Astrocyte (in vitro differentiated cells and primary cell): ENCODE data around the gene SH3PXD2B. TPM values are rescaled to one million over a fixed set of nuclear protein-coding genes. Genes with fewer than 3 reads are reported as not detected.
A peak's percentile ranks its signal among the peaks of the same experiment; 100 is the strongest.

Experiments used
- DNase-seq: peaks from one replicate; pipeline ENCODE4 v3.0.0-alpha.2; 2010; ENCODE audit warnings: low read depth
- FAIRE-seq: peaks from 2 replicates; lab custom pipeline; 2011; peaks lifted over from hg19 to GRCh38; lab: Jason Lieb, UNC
- H2AFZ ChIP-seq: 2 replicates; pipeline ENCODE4 v1.6.0; 2012; ENCODE audit warnings: low read depth, low read length, inconsistent platforms
- H3K27ac ChIP-seq: 2 replicates; pipeline ENCODE4 v1.5.1; 2011; ENCODE audit warnings: low read depth, low read length, inconsistent platforms
- H3K27me3 ChIP-seq: 2 replicates; pipeline ENCODE4 v1.6.0; 2011; ENCODE audit warnings: low read length, inconsistent platforms; ENCODE audit not compliant: insufficient read depth
- H3K36me3 ChIP-seq: 2 replicates; pipeline ENCODE4 v1.5.1; 2011; ENCODE audit warnings: low read length, inconsistent platforms; ENCODE audit not compliant: insufficient read depth
- H3K4me1 ChIP-seq: 2 replicates; pipeline ENCODE4 v1.5.1; 2011; ENCODE audit warnings: low read length, inconsistent platforms; ENCODE audit not compliant: insufficient read depth
- H3K4me2 ChIP-seq: 2 replicates; pipeline ENCODE4 v1.6.0; 2012; ENCODE audit warnings: low read length, inconsistent platforms
- H3K4me3 ChIP-seq: 2 replicates; pipeline ENCODE4 v1.5.1; 2011; ENCODE audit warnings: low read depth, mild to moderate bottlenecking, low read length, inconsistent platforms; ENCODE audit not compliant: insufficient read depth
- H3K79me2 ChIP-seq: 2 replicates; pipeline ENCODE4 v1.6.0; 2012; ENCODE audit warnings: mild to moderate bottlenecking, low read length, inconsistent platforms; ENCODE audit not compliant: insufficient read depth
- H3K9ac ChIP-seq: 2 replicates; pipeline ENCODE4 v1.6.0; 2012; ENCODE audit warnings: mild to moderate bottlenecking, low read length, inconsistent platforms
- H3K9me3 ChIP-seq: 2 replicates; pipeline ENCODE4 v1.5.1; 2012; ENCODE audit warnings: low read depth, mild to moderate bottlenecking, low read length, inconsistent platforms; ENCODE audit not compliant: insufficient read depth
- H4K20me1 ChIP-seq: 2 replicates; pipeline ENCODE4 v1.6.0; 2012; ENCODE audit warnings: low read length, inconsistent platforms; ENCODE audit not compliant: insufficient read depth
- H3K27ac Mint-ChIP-seq: one replicate; pipeline ENCODE4 v1.8.0; 2021; ENCODE audit warnings: mild to moderate bottlenecking, mixed read lengths; ENCODE audit not compliant: unreplicated experiment
- H3K27me3 Mint-ChIP-seq: one replicate; pipeline ENCODE4 v1.8.0; 2021; ENCODE audit warnings: low read depth, mixed read lengths; ENCODE audit not compliant: unreplicated experiment
- H3K36me3 Mint-ChIP-seq: one replicate; pipeline ENCODE4 v1.8.0; 2021; ENCODE audit warnings: low read depth, mixed read lengths; ENCODE audit not compliant: unreplicated experiment
- H3K4me1 Mint-ChIP-seq: one replicate; pipeline ENCODE4 v1.8.0; 2021; ENCODE audit warnings: low read depth, mixed read lengths; ENCODE audit not compliant: unreplicated experiment
- H3K4me3 Mint-ChIP-seq: one replicate; pipeline ENCODE4 v1.8.0; 2021; ENCODE audit warnings: mild to moderate bottlenecking, moderate library complexity, mixed read lengths; ENCODE audit not compliant: unreplicated experiment
- H3K9me3 Mint-ChIP-seq: one replicate; pipeline ENCODE4 v1.8.0; 2021; ENCODE audit warnings: mild to moderate bottlenecking, mixed read lengths; ENCODE audit not compliant: unreplicated experiment
- EZH2 ChIP-seq: IDR thresholded peaks from 2 replicates; pipeline ENCODE4 v1.6.1; 2012; ENCODE audit warnings: mild to moderate bottlenecking, low read length, inconsistent platforms; ENCODE audit not compliant: insufficient read depth
- total RNA-seq: library from RNA; stranded (reverse); gene quantifications from 2 replicates; pipeline ENCODE4 v1.2.1, GENCODE V29; 2021
- TF ChIP-seq, protein P1 (sequence below): IDR thresholded peaks from 2 replicates; pipeline ENCODE4 v1.5.1; 2011; ENCODE audit warnings: low read depth, mild to moderate bottlenecking, inconsistent platforms, low read length, moderate library complexity; ENCODE audit not compliant: insufficient read depth

SH3PXD2B gene
- total RNA-seq, 1 donor from 2014 or later: 66.0 TPM

DNA sequence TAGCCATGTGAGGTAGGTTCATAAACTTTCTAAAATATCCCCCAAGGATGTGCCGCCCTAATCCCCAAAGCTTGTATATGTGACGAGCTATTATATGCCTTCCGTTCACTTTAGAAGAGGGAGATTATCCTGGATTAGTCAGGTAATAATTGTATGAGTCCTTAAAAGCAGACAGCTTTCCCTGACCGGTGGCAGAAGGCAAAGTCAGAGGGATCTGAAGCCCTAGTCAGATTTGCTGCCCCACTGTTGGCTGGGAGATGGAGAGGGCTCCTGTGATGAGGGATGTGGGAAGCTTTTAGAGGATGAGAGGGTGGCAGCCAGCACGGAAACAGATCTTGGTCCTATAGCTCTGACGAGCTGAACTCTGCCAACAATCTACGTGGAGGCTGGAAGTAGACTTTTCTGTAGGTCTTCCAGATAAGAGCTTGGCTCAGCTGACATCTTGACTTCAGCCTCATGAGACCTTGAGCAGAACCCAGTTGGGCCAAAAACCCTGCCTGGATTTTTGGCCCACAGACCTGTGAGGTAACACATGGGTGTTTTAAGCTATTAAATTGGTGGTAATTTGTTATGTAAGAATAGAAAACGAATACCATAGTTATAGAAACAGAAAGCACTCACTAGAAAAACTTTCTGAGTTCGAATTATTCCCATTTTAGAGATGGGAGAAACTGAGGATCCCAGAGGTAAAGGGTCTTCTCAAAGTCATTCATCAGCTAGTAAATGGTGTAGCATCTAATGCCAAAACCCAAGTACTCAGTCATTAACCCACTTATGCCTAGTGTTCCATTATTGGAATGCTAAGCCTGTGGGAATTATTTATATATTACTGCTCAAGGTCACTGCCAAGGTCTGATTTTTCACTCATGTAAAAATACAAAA, 48.9 kb downstream of the SH3PXD2B start:
- H3K27me3 Mint-ChIP-seq: no peaks in the 10 kb centered on the region
- Histone ChIP-seq H3K79me2 (peaks cover 3% of the 10 kb centered on the region), H2AFZ (no peak overlapping the region), H3K4me3 (no peak overlapping the region), H3K4me2 (no peak overlapping the region), H3K9me3 (no peaks in the 10 kb centered on the region), H3K4me1 (peaks cover 34% of the 10 kb centered on the region), H3K9ac (no peak overlapping the region), H4K20me1 (peaks cover 64% of the 10 kb centered on the region), H3K36me3 (peaks cover 22% of the 10 kb centered on the region), H3K27ac (no peak overlapping the region), H3K27me3 (no peaks in the 10 kb centered on the region)
- H3K36me3 Mint-ChIP-seq: peaks cover 35% of the 10 kb centered on the region
- no peak overlapping the region for H3K4me3 Mint-ChIP-seq
- FAIRE-seq (no peak), DNase-seq (no peak)
- TF ChIP-seq EZH2: no peak
- TF ChIP-seq, protein P1, sequence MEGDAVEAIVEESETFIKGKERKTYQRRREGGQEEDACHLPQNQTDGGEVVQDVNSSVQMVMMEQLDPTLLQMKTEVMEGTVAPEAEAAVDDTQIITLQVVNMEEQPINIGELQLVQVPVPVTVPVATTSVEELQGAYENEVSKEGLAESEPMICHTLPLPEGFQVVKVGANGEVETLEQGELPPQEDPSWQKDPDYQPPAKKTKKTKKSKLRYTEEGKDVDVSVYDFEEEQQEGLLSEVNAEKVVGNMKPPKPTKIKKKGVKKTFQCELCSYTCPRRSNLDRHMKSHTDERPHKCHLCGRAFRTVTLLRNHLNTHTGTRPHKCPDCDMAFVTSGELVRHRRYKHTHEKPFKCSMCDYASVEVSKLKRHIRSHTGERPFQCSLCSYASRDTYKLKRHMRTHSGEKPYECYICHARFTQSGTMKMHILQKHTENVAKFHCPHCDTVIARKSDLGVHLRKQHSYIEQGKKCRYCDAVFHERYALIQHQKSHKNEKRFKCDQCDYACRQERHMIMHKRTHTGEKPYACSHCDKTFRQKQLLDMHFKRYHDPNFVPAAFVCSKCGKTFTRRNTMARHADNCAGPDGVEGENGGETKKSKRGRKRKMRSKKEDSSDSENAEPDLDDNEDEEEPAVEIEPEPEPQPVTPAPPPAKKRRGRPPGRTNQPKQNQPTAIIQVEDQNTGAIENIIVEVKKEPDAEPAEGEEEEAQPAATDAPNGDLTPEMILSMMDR: no peak
- no peak overlapping the region for H3K27ac Mint-ChIP-seq
- H3K4me1 Mint-ChIP-seq: peaks cover 26% of the 10 kb centered on the region
- H3K9me3 Mint-ChIP-seq: no peaks in the 10 kb centered on the region

DNA sequence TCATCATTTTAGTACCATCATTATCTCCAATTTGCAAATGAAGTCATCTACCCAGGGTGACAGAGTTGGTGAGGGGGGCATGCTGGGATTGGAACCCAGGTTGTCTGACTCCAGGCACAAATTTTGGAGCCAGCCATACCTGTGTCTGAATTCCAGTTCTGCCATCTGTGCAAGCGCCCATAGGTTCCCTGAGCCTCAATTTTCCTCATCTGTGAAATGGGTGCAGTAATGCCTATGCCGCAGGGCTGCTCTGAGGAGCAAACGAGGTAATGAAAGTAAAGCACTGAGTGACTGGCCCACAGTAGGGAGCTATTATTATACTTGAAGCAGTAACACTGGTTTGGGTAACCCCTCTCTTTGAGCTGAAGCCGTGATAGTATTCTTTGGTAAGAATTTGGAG, 49.6 kb downstream of the SH3PXD2B start:
- H3K9ac ChIP-seq: no peak overlapping the region
- no peak for FAIRE-seq
- H4K20me1 ChIP-seq: peaks cover 63% of the 10 kb centered on the region
- no peak overlapping the region for H2AFZ ChIP-seq
- H3K4me2 ChIP-seq: no peak overlapping the region
- H3K79me2 ChIP-seq: peaks cover 3% of the 10 kb centered on the region
- no peaks in the 10 kb centered on the region for H3K27me3 ChIP-seq
- no peak for TF ChIP-seq EZH2
- TF ChIP-seq, protein P1: no peak
- DNase-seq: no peak
- no peak overlapping the region for H3K27ac Mint-ChIP-seq
- no peak overlapping the region for H3K4me3 ChIP-seq
- peaks cover 22% of the 10 kb centered on the region for H3K36me3 ChIP-seq
- H3K9me3 ChIP-seq: no peaks in the 10 kb centered on the region
- peaks cover 33% of the 10 kb centered on the region for H3K36me3 Mint-ChIP-seq
- H3K4me3 Mint-ChIP-seq: no peak overlapping the region
- H3K27ac ChIP-seq: no peak overlapping the region
- no peaks in the 10 kb centered on the region for H3K9me3 Mint-ChIP-seq
- H3K4me1 ChIP-seq: peaks cover 31% of the 10 kb centered on the region
- H3K4me1 Mint-ChIP-seq: peaks cover 23% of the 10 kb centered on the region
- no peaks in the 10 kb centered on the region for H3K27me3 Mint-ChIP-seq

DNA sequence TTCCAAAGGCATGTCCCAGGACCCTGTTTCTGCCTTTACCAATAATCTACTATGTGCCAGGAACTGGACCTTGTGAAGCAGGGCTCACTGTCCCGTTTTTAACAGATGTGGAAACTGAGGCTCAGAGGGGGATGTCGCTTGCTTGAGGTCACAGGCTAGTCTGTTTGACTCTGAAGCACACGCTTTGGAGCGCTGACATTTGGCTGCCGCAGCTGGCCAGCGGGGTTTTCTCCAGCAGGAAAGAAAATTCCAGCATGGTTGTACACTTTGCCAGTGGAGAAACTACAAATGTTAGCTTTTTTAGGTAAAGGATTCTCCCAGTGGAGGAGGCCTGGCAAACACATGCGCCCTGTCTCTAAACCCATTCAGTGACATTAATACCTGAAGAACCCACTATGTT, 50.5 kb downstream of the SH3PXD2B start:
- peaks cover 22% of the 10 kb centered on the region for H3K36me3 ChIP-seq
- no peak overlapping the region for H3K27ac ChIP-seq
- Mint-ChIP-seq H3K36me3 (peaks cover 36% of the 10 kb centered on the region), H3K4me3 (no peak overlapping the region), H3K9me3 (no peaks in the 10 kb centered on the region), H3K27ac (no peak overlapping the region), H3K4me1 (peaks cover 23% of the 10 kb centered on the region), H3K27me3 (no peaks in the 10 kb centered on the region)
- peaks cover 57% of the 10 kb centered on the region for H4K20me1 ChIP-seq
- FAIRE-seq (no peak), DNase-seq (no peak)
- no peaks in the 10 kb centered on the region for H3K9me3 ChIP-seq
- peaks cover 3% of the 10 kb centered on the region for H3K79me2 ChIP-seq
- peaks cover 34% of the 10 kb centered on the region for H3K4me1 ChIP-seq
- H3K27me3 ChIP-seq: no peaks in the 10 kb centered on the region
- H3K4me2 ChIP-seq: no peak overlapping the region
- H3K9ac ChIP-seq: peak overlapping the region; percentile 52
- H3K4me3 ChIP-seq: no peak overlapping the region
- no peak overlapping the region for H2AFZ ChIP-seq
- TF ChIP-seq, protein P1: no peak
- no peak for TF ChIP-seq EZH2
